ENCODE data around the gene CNOT11. TPM values are rescaled to one million over a fixed set of nuclear protein-coding genes. Genes with fewer than 3 reads are reported as not detected.

The CNOT11 gene
- total RNA-seq, 1 experiment from 2014 or later, result 57.8 TPM

DNA sequence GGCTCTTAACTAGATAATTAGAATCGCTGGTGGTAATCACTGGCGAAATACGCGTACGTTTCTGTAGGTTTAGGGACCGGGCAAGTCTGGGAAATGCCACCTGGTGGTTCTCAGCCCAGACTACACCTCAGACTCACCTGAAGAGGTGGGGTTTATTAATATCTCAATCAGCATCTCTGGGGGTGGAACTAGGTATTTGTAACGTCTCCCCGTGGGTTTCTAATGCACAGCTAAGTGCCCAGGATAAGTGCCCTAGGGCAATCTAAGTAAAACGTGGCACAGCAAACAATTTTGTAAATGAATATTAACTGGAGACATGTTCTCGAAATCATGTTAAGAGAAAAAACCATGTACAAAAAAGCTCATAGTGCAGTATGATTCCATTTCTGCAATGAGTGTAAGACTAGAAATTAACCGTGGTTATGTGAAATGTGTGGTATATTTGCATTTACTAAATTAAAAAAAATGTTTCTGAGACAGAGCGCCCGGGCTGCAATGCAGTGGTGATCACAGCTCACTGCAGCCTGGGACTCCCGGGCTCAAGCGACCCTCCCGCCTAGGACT lies 760 bp upstream of the CNOT11 start:
- Histone ChIP-seq H3K4me1 (ENCODE audit: control insufficient read depth in 1 of 2, insufficient read depth in 2 of 2, low read length in 2 of 2) (peaks cover 21 to 48% of the 10 kb centered on the region in 2 experiments), H3K4me2 (ENCODE audit: low read length) (peak overlapping the region; percentile 97), H3K79me2 (ENCODE audit: insufficient read depth, low read length) (peaks cover 38% of the 10 kb centered on the region), H3K9me3 (ENCODE audit: control insufficient read depth in 1 of 2, insufficient read depth in 1 of 2, low read depth in 1 of 2, low read length in 2 of 2) (no peaks in the 10 kb centered on the region), H3K36me3 (ENCODE audit: control insufficient read depth in 1 of 2, insufficient read depth in 2 of 2, low read length in 2 of 2) (no peaks in the 10 kb centered on the region), H3K4me3 (replicated peaks in 1 of 2; ENCODE audit: low read depth in 1 of 2, low read length in 2 of 2) (peak overlapping the region; percentile 60 to 84), H4K20me1 (ENCODE audit: insufficient read depth) (no peaks in the 10 kb centered on the region), H3K9me2 (ENCODE audit: insufficient read depth) (no peaks in the 10 kb centered on the region), H3K27me3 (ENCODE audit: insufficient read depth, low read length) (no peaks in the 10 kb centered on the region), H2AFZ (ENCODE audit: low read depth, low read length, poor library complexity, severe bottlenecking) (peak overlapping the region; percentile 59), H3K9ac (ENCODE audit: low read length) (peak overlapping the region; percentile 77), H3K27ac (ENCODE audit: low read depth, low read length) (peak overlapping the region; percentile 76)
- ChIA-PET CTCF (interaction anchor here (0.9 to 1.5 kb wide), 6 partner anchors 11 to 657 kb away, joined by 3 to 8 read pairs (median 4); no protein-coding TSS in a partner anchor), RAD21 (ENCODE audit: low non-redundant PET in 1 of 2, low total read pairs in 2 of 2, uncharacterized antibody in 2 of 2, unreplicated experiment in 2 of 2) (interaction anchor here in 1 of 2 experiments (0.8 kb wide), 1 partner anchor 657 kb away, joined by 3 read pairs; no protein-coding TSS in a partner anchor), POLR2A (interaction anchor here (1.2 to 2.1 kb wide), 2 partner anchors 11 to 46 kb away, joined by 3 to 5 read pairs; no protein-coding TSS in a partner anchor)
- DNase-seq (ENCODE audit: low read depth, low spot score), result peak; percentile 74
- intact Hi-C loops (cut with micrococcal nuclease), result loop anchor here (1.0 to 5.0 kb wide), 3 partner anchors 135 to 645 kb away; partner anchors contain the start of gene CREG2
- BruUV-seq (replicated peaks), result TSS peak; percentile 89
- ATAC-seq, result peak; percentile 75
- TF ChIP-seq CBX3 (IDR thresholded peaks at IDR 0.05; ENCODE audit: low read depth) (no peak), TCF7L2 (IDR thresholded peaks at IDR 0.05; ENCODE audit: borderline replicate concordance, extremely low read depth, insufficient read depth, insufficient read length) (no peak), POLR2A (IDR thresholded peaks at IDR 0.05; ENCODE audit: borderline replicate concordance, extremely low read depth, insufficient read depth, insufficient read length) (no peak), EZH2phosphoT487 (IDR thresholded peaks at IDR 0.05; ENCODE audit: borderline replicate concordance) (no peak), SRF (IDR thresholded peaks at IDR 0.05; ENCODE audit: low read depth) (no peak), POLR2AphosphoS5 (IDR thresholded peaks at IDR 0.05; ENCODE audit: low read depth, low read length) (no peak; the same call in 1 of the 2 replicates), SP1 (IDR thresholded peaks at IDR 0.05; ENCODE audit: low read depth) (no peak; the same call in 1 of the 2 replicates), FOSL1 (IDR thresholded peaks at IDR 0.05; ENCODE audit: low read depth) (no peak), ELF1 (IDR thresholded peaks at IDR 0.05; ENCODE audit: borderline replicate concordance, low read depth) (no peak), RAD21 (IDR thresholded peaks at IDR 0.05; ENCODE audit: low read depth) (peak; percentile 53), EZH2 (IDR thresholded peaks at IDR 0.05) (no peak), SIN3A (IDR thresholded peaks at IDR 0.05; ENCODE audit: low read depth) (no peak), ZFX (IDR thresholded peaks at IDR 0.05) (no peak), CEBPB (IDR thresholded peaks at IDR 0.05; ENCODE audit: low read depth) (no peak), EGR1 (IDR thresholded peaks at IDR 0.05; ENCODE audit: low read depth) (peak; percentile 56; the same call in 1 of the 2 replicates)
- TF ChIP-seq, protein P1, sequence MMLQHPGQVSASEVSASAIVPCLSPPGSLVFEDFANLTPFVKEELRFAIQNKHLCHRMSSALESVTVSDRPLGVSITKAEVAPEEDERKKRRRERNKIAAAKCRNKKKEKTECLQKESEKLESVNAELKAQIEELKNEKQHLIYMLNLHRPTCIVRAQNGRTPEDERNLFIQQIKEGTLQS (IDR thresholded peaks at IDR 0.05), result no peak
- TF ChIP-seq, protein P2, sequence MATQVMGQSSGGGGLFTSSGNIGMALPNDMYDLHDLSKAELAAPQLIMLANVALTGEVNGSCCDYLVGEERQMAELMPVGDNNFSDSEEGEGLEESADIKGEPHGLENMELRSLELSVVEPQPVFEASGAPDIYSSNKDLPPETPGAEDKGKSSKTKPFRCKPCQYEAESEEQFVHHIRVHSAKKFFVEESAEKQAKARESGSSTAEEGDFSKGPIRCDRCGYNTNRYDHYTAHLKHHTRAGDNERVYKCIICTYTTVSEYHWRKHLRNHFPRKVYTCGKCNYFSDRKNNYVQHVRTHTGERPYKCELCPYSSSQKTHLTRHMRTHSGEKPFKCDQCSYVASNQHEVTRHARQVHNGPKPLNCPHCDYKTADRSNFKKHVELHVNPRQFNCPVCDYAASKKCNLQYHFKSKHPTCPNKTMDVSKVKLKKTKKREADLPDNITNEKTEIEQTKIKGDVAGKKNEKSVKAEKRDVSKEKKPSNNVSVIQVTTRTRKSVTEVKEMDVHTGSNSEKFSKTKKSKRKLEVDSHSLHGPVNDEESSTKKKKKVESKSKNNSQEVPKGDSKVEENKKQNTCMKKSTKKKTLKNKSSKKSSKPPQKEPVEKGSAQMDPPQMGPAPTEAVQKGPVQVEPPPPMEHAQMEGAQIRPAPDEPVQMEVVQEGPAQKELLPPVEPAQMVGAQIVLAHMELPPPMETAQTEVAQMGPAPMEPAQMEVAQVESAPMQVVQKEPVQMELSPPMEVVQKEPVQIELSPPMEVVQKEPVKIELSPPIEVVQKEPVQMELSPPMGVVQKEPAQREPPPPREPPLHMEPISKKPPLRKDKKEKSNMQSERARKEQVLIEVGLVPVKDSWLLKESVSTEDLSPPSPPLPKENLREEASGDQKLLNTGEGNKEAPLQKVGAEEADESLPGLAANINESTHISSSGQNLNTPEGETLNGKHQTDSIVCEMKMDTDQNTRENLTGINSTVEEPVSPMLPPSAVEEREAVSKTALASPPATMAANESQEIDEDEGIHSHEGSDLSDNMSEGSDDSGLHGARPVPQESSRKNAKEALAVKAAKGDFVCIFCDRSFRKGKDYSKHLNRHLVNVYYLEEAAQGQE (IDR thresholded peaks at IDR 0.05; ENCODE audit: low read depth), result no peak
- TF ChIP-seq, protein P3, sequence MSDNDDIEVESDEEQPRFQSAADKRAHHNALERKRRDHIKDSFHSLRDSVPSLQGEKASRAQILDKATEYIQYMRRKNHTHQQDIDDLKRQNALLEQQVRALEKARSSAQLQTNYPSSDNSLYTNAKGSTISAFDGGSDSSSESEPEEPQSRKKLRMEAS (IDR thresholded peaks at IDR 0.05), result no peak; the same call in 1 of the 2 replicates
- TF ChIP-seq, protein P4, sequence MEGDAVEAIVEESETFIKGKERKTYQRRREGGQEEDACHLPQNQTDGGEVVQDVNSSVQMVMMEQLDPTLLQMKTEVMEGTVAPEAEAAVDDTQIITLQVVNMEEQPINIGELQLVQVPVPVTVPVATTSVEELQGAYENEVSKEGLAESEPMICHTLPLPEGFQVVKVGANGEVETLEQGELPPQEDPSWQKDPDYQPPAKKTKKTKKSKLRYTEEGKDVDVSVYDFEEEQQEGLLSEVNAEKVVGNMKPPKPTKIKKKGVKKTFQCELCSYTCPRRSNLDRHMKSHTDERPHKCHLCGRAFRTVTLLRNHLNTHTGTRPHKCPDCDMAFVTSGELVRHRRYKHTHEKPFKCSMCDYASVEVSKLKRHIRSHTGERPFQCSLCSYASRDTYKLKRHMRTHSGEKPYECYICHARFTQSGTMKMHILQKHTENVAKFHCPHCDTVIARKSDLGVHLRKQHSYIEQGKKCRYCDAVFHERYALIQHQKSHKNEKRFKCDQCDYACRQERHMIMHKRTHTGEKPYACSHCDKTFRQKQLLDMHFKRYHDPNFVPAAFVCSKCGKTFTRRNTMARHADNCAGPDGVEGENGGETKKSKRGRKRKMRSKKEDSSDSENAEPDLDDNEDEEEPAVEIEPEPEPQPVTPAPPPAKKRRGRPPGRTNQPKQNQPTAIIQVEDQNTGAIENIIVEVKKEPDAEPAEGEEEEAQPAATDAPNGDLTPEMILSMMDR (IDR thresholded peaks at IDR 0.05 in 2 of 3, conservative IDR thresholded peaks at IDR 0.05 in 1 of 3; ENCODE audit: borderline replicate concordance in 1 of 3, insufficient read depth in 1 of 3, low read depth in 2 of 3, low read length in 2 of 3), result peak; percentile 65 to 76 (median 69)
- TF ChIP-seq, protein P5, sequence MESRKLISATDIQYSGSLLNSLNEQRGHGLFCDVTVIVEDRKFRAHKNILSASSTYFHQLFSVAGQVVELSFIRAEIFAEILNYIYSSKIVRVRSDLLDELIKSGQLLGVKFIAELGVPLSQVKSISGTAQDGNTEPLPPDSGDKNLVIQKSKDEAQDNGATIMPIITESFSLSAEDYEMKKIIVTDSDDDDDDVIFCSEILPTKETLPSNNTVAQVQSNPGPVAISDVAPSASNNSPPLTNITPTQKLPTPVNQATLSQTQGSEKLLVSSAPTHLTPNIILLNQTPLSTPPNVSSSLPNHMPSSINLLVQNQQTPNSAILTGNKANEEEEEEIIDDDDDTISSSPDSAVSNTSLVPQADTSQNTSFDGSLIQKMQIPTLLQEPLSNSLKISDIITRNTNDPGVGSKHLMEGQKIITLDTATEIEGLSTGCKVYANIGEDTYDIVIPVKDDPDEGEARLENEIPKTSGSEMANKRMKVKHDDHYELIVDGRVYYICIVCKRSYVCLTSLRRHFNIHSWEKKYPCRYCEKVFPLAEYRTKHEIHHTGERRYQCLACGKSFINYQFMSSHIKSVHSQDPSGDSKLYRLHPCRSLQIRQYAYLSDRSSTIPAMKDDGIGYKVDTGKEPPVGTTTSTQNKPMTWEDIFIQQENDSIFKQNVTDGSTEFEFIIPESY (IDR thresholded peaks at IDR 0.05; ENCODE audit: extremely low read depth, insufficient replicate concordance, low read length), result no peak

Data from HCT116 (cell line).